ENCODE results near the gene GRAMD4. TPM values are rescaled to one million over a fixed set of nuclear protein-coding genes. Genes with fewer than 3 reads are reported as not detected.

GRAMD4 gene
- total RNA-seq, 4 donors from 2014 or later: 146 to 981 (median 258) TPM

DNA sequence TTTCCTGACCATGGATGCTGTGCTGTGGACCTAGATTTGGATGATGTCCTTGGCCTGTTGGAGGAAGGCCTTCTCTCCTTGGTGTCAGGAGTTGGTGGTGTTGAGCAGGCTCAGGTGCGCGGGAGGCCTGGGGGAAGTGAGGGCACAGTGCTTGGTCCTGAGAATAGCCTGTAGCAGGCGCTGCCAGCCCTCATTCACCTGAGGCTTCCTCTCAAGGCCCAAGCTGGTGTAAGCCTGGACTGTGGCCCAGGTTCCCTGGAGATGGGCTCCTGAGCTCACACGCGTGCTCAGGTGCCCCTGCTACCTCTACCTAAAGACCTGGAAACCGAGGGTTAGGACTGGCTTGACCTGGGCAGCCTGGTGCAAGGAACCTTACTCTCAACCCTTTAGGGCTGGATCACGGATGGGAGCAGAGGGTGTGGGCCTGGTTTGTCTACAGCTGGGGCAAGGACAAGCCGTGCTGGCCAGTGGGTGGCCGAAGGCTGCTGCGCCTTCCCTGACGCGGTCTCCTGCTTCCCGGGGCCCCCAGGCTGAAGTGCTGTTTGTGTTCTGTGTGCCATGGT, 7.8 kb upstream of the GRAMD4 start:
- in situ Hi-C loops (cut with MboI; ENCODE audit: low pct_ligation_motif_present in 1 of 4, low pct_unique_long_range_greater_than_20kb in 1 of 4, low sequenced_read_pairs in 3 of 4) (no loop called here), intact Hi-C loops (cut with DNase I; ENCODE audit: low total_unique reads) (no loop called here)
- no peak for TF ChIP-seq POLR2AphosphoS5 (IDR thresholded peaks at IDR 0.05)
- TF ChIP-seq, protein P1, sequence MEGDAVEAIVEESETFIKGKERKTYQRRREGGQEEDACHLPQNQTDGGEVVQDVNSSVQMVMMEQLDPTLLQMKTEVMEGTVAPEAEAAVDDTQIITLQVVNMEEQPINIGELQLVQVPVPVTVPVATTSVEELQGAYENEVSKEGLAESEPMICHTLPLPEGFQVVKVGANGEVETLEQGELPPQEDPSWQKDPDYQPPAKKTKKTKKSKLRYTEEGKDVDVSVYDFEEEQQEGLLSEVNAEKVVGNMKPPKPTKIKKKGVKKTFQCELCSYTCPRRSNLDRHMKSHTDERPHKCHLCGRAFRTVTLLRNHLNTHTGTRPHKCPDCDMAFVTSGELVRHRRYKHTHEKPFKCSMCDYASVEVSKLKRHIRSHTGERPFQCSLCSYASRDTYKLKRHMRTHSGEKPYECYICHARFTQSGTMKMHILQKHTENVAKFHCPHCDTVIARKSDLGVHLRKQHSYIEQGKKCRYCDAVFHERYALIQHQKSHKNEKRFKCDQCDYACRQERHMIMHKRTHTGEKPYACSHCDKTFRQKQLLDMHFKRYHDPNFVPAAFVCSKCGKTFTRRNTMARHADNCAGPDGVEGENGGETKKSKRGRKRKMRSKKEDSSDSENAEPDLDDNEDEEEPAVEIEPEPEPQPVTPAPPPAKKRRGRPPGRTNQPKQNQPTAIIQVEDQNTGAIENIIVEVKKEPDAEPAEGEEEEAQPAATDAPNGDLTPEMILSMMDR (IDR thresholded peaks at IDR 0.05): no peak
- TF ChIP-seq EP300 (IDR thresholded peaks at IDR 0.05; ENCODE audit: low read depth): no peak
- TF ChIP-seq POLR2A (IDR thresholded peaks at IDR 0.05): no peak
- Histone ChIP-seq H3K27me3 (no peaks in the 10 kb centered on the region), H3K4me1 (peaks cover 15 to 53% (median 40%) of the 10 kb centered on the region in 4 donors), H3K27ac (peak overlapping the region; percentile 50 to 65 (median 62)), H3K9me3 (no peaks in the 10 kb centered on the region), H3K36me3 (no peaks in the 10 kb centered on the region), H3K4me3 (no peak overlapping the region)
- DNase-seq: no peak
- 53% methylated on average over 11 of the region's 13 CpGs; no CpG with 5 or more reads in 1 of the 2 donors for WGBS, 2 donors (ENCODE audit: low coverage in 1 of 2)

DNA sequence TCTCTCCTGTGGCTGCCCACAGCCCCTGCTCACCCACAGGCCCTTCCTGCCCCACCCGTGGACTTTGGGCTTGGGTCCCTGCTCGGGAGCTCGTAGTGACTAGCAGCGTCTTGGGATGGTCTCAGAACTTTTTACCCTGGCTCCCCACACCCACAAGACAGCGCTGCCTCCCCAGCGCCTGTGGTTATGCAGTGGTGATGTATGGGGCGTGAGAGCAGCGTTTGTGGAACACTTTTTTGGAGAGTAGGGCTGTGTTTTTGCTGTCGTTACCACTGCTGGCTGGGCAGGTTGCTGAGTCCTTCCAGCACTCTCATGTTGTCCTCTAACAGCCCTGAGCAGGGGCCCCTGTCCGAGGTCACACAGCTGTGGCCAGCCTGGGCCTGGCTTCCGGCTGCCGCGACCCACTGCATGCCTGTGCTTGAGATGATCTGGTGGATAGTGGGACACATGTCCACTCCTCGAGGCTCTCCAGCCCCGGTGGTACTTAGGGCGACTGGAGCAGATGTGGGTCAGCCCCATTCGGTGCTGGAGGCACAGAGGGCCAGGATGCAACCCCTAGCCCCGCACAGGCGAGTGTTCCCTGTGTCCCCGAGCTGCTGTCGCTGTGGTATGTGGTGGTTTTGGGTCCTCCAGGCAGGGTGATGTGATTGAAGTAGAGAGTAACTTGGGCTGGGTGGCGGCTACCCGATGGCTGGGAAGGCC, 7.1 kb upstream of the GRAMD4 start:
- peak overlapping the region; percentile 50 to 65 (median 62) for H3K27ac ChIP-seq
- TF ChIP-seq EP300 (IDR thresholded peaks at IDR 0.05; ENCODE audit: low read depth) (no peak), POLR2A (IDR thresholded peaks at IDR 0.05) (peak; percentile 15), POLR2AphosphoS5 (IDR thresholded peaks at IDR 0.05) (peak in 1 of 3 donors; percentile 51)
- TF ChIP-seq, protein P1 (IDR thresholded peaks at IDR 0.05): no peak
- no peaks in the 10 kb centered on the region for H3K36me3 ChIP-seq
- H3K27me3 ChIP-seq: no peaks in the 10 kb centered on the region
- in situ Hi-C loops (cut with MboI; ENCODE audit: low pct_ligation_motif_present in 1 of 4, low pct_unique_long_range_greater_than_20kb in 1 of 4, low sequenced_read_pairs in 3 of 4) (no loop called here), intact Hi-C loops (cut with DNase I; ENCODE audit: low total_unique reads) (no loop called here)
- peaks cover 20 to 54% (median 46%) of the 10 kb centered on the region in 4 donors for H3K4me1 ChIP-seq
- WGBS, 2 donors (ENCODE audit: low coverage in 1 of 2): 55% methylated on average over 21 of the region's 23 CpGs; no CpG with 5 or more reads in 1 of the 2 donors
- H3K9me3 ChIP-seq: no peaks in the 10 kb centered on the region
- peak; percentile 69 for DNase-seq
- H3K4me3 ChIP-seq: peak overlapping the region in 1 of 4 donors; percentile 9

DNA sequence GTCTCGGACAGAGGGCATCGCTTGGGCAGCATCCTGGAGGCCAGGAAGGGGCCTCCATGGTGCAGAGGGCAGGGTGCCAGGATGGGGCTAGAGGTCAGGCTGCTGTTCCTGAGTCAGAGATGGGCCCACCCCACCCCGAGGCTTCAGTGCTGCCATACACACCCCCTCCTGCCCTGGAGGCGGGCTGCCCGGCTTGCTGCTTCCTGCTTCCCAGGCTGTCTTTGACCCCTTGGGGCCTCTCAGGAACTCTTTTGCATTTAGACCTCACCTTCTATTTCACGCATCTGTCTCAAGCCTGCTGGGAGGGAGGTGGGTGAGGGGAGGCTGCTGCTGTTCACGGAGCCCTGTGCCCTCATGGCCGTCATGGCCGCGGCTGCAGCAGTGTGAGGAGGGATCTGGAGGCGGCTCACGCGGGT, 6.6 kb upstream of the GRAMD4 start:
- no peaks in the 10 kb centered on the region for H3K27me3 ChIP-seq
- intact Hi-C loops (cut with DNase I; ENCODE audit: low total_unique reads) (no loop called here), in situ Hi-C loops (cut with MboI; ENCODE audit: low pct_ligation_motif_present in 1 of 4, low pct_unique_long_range_greater_than_20kb in 1 of 4, low sequenced_read_pairs in 3 of 4) (no loop called here)
- DNase-seq: peak; percentile 40
- H3K4me3 ChIP-seq: peak overlapping the region in 1 of 4 donors; percentile 9
- H3K9me3 ChIP-seq: no peaks in the 10 kb centered on the region
- TF ChIP-seq EP300 (IDR thresholded peaks at IDR 0.05; ENCODE audit: low read depth) (no peak), POLR2A (IDR thresholded peaks at IDR 0.05) (no peak), POLR2AphosphoS5 (IDR thresholded peaks at IDR 0.05) (no peak)
- TF ChIP-seq, protein P1 (IDR thresholded peaks at IDR 0.05): no peak
- H3K27ac ChIP-seq: peak overlapping the region; percentile 50 to 65 (median 62)
- H3K36me3 ChIP-seq: no peaks in the 10 kb centered on the region
- 62% methylated on average over 12 of the region's 13 CpGs; no CpG with 5 or more reads in 1 of the 2 donors for WGBS, 2 donors (ENCODE audit: low coverage in 1 of 2)
- H3K4me1 ChIP-seq: peaks cover 20 to 58% (median 49%) of the 10 kb centered on the region in 4 donors

Data from transverse colon (tissue), 4 donors.